AG04450 (cell line): ENCODE measurements around the gene LBR. TPM values are rescaled to one million over a fixed set of nuclear protein-coding genes. Genes with fewer than 3 reads are reported as not detected.

Source experiments
- CTCF ChIA-PET: fragments of 300-600, 350-600 bp; formaldehyde crosslinking; extraction: SDS; loops from one replicate; lab custom pipeline; 2022; ENCODE audit warnings: antibody characterized with exemption, inconsistent platforms; lab: Charles Lee
- POLR2A ChIA-PET: fragments of 350-600 bp; formaldehyde crosslinking; extraction: SDS; loops from one replicate; lab custom pipeline; 2021; ENCODE audit warnings: antibody characterized with exemption, inconsistent platforms; lab: Yijun Ruan, JAX
- DNase-seq: peaks from one replicate; pipeline ENCODE4 v3.0.0-alpha.2; 2011; ENCODE audit warnings: low read depth, low spot score
- H3K27ac ChIP-seq: one replicate; pipeline ENCODE4 v1.5.1; 2012; ENCODE audit warnings: low read depth, low read length, control low read depth
- H3K27me3 ChIP-seq: one replicate; pipeline ENCODE4 v1.6.0; 2012; ENCODE audit warnings: low read length; ENCODE audit not compliant: control insufficient read depth, insufficient read depth
- H3K4me3 ChIP-seq: 2 replicates; pipeline ENCODE4 v1.5.1; 2011; ENCODE audit warnings: mild to moderate bottlenecking, low read depth, low read length, control low read depth
- H3K9me3 ChIP-seq: 2 replicates; pipeline ENCODE4 v1.5.1; 2012; ENCODE audit warnings: low read length; ENCODE audit not compliant: control insufficient read depth, insufficient read depth
- CTCF ChIP-seq: IDR thresholded peaks from 2 replicates; pipeline ENCODE4 v1.5.1; 2011; ENCODE audit warnings: low read depth, low read length, control low read depth, inconsistent platforms
- polyA plus RNA-seq: library from polyadenylated mRNA; depleted of rRNA; stranded (reverse); fragments of >200 nt; gene quantifications from 2 replicates; pipeline ENCODE4 v1.2.3, GENCODE V29; 2011

Gene LBR
- polyA plus RNA-seq, 1 experiment, result 44.5 TPM

GRCh38 chr1:225445639-225446594 lies 18.1 kb upstream of the LBR start:
- no peak for TF ChIP-seq CTCF
- Histone ChIP-seq H3K4me3 (no peak overlapping the region), H3K27ac (peak overlapping the region; percentile 31), H3K9me3 (no peaks in the 10 kb centered on the region), H3K27me3 (no peaks in the 10 kb centered on the region)
- ChIA-PET POLR2A (interaction anchor here (0.6 kb wide), 1 partner anchor 412 kb away, joined by 3 read pairs; no protein-coding TSS in a partner anchor), CTCF (interaction anchor here (2.8 kb wide), 1 partner anchor 29 kb away, joined by 7 read pairs; no protein-coding TSS in a partner anchor)
- DNase-seq, result no peak

- no peak overlapping the region for H3K27ac ChIP-seq
- ChIA-PET CTCF (no interaction called here), POLR2A (interaction anchor here (0.7 kb wide), 1 partner anchor 530 kb away, joined by 3 read pairs; no protein-coding TSS in a partner anchor)
- H3K27me3 ChIP-seq, result no peaks in the 10 kb centered on the region
- H3K4me3 ChIP-seq, result no peak overlapping the region
- H3K9me3 ChIP-seq, result no peaks in the 10 kb centered on the region
- TF ChIP-seq CTCF, result no peak
- no peak for DNase-seq
These were observed 14.3 kb upstream of the LBR start for GRCh38 chr1:225442123-225442505.

GRCh38 chr1:225441314-225442122 lies 13.7 kb upstream of the LBR start:
- Histone ChIP-seq H3K9me3 (no peaks in the 10 kb centered on the region), H3K27me3 (no peaks in the 10 kb centered on the region), H3K4me3 (no peak overlapping the region), H3K27ac (no peak overlapping the region)
- POLR2A ChIA-PET, result interaction anchor here (0.7 kb wide), 1 partner anchor 530 kb away, joined by 3 read pairs; no protein-coding TSS in a partner anchor
- CTCF ChIA-PET, result interaction anchor here (0.8 to 1.5 kb wide), 3 partner anchors 10 to 19 kb away, joined by 3 to 4 read pairs (median 4); no protein-coding TSS in a partner anchor
- no peak for DNase-seq
- peak; percentile 39 for TF ChIP-seq CTCF

- CTCF ChIA-PET, result interaction anchor here (0.8 to 1.6 kb wide), 4 partner anchors 11 to 122 kb away, joined by 3 to 8 read pairs (median 4); no protein-coding TSS in a partner anchor
- H3K27me3 ChIP-seq, result no peaks in the 10 kb centered on the region
These were observed 12.8 kb upstream of the LBR start for GRCh38 chr1:225440380-225441221.

More at GRCh38 chr1:225440380-225441221, 12.8 kb upstream of the LBR start:
- H3K9me3 ChIP-seq, result no peaks in the 10 kb centered on the region
- POLR2A ChIA-PET, result no interaction called here
- no peak overlapping the region for H3K27ac ChIP-seq
- no peak for DNase-seq
- no peak overlapping the region for H3K4me3 ChIP-seq
- TF ChIP-seq CTCF, result no peak
